SK-MEL-5 (cell line): ENCODE results near the gene TEX29. TPM values are rescaled to one million over a fixed set of nuclear protein-coding genes. Genes with fewer than 3 reads are reported as not detected.
A peak's percentile ranks its signal among the peaks of the same experiment; 100 is the strongest.

ENCODE experiments used
- DNase-seq: peaks from one replicate; pipeline ENCODE4 v3.0.0-alpha.2; 2016; ENCODE audit warnings: low read depth, low spot score
- in situ Hi-C: cut with HindIII; loops from 2 replicates; pipeline ENCODE4 v1.10.0; 2016; ENCODE audit warnings: low sequenced_read_pairs, high pct_unique_total_duplicates, low pct_unique_long_range_greater_than_20kb
- total RNA-seq: library from RNA; depleted of rRNA; stranded (reverse); fragments of >200 nt; shearing (Covaris generic); gene quantifications from 2 replicates; pipeline ENCODE4 v1.2.3, GENCODE V29; 2014

TEX29 gene
- total RNA-seq, 1 experiment from 2014 or later, result not detected

- in situ Hi-C loops, result no loop called here
- DNase-seq, result no peak
Measured at GRCh38 chr13:111327730-111328573, 7.5 kb downstream of the TEX29 start.

DNA sequence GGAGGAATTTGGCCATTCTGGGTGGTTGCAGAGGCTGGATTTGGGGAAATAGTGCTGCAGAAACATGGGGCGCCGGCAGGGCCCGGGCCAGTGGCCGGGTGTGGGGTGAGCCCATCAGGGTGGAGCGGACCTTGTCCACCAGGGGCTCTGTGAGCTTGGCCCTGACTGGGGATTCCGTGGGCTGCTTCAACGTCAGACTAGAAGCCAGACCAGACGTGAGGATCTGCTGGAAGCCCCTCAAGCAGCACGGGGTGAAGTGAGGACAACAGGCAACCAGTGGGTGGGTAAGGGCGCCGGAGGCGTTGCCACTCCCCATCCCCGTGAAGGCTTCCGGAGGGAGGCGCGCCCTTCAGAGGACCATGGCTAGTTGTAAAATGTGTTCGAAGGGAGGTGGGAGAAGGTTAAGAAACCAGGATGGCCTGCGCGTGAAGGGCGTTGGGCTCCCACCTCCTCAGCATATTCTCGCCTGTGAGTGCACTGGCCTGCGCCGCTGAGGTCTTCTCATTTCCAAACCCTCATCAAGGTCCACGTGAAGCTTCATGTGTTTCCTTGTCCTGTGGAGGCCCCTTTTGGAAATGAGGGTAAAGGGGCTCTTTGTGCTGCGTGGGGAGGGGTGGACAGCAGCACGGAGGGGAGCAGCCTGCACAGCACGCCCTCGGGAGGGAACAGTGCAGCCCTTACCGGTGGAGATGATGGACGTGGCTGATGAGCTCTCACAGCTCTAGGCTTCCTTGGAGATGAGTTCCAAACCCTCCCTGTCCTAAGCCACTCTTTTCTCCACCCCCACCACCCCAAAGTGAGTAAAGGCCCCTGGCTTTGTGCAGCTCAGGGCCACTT lies 8.3 kb downstream of the TEX29 start:
- in situ Hi-C loops, result no loop called here
- DNase-seq, result no peak

DNA sequence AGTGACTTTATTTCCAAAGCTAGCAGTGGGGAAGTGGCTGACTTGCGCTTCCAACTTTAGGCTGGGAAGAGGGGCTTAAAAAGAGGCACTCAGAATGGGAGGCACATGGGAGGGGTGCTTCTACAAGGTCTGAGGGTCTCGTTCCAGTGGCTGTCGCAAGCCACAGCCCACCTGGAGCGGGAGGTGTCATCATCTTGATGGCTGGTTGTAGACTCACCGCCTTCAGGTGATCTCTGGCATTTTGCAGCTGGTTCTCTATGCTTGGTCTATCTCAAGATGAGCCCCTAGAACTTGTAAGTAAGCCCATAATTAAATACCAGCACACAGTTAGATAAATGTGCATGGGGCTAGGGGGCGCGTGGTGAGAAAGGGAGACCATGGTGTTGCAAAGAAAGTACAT lies 9.2 kb downstream of the TEX29 start:
- no peak for DNase-seq
- in situ Hi-C loops, result no loop called here

DNA sequence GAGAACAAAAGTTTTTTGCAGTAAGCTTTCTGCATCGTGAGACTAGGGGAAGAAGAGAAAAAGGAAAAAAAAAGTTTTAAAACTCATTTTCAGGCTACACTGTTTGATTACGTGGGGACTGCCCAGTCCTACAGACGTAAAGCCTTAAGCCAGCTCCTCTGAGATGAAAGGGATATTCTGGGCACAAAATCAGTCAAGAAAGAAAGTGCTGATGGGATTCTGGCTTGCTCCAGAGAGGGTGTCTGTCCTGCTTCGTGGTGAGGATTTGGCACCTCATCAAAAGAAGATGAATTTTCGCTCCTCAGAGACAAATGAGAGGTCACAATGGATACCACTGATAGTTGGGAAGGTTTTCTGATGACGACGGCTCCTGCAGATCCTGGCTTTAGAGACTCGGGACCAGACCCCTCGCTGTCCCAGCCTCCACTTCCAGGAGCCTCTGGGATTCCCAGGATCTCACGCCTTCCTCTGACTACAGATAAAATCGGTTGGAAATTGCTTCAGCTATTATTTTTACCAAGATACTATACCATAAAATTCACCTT lies 9.7 kb downstream of the TEX29 start:
- in situ Hi-C loops, result no loop called here
- no peak for DNase-seq

GRCh38 chr13:111335298-111335697 lies 14.9 kb downstream of the TEX29 start:
- no peak for DNase-seq
- in situ Hi-C loops, result no loop called here

- no peak for DNase-seq
- in situ Hi-C loops, result no loop called here
Measured at GRCh38 chr13:111336666-111337065, 16.2 kb downstream of the TEX29 start.

- in situ Hi-C loops, result no loop called here
Measured at GRCh38 chr13:111337206-111337605, 16.8 kb downstream of the TEX29 start.

GRCh38 chr13:111337741-111338140 lies 17.3 kb downstream of the TEX29 start:
- no peak for DNase-seq
- in situ Hi-C loops, result no loop called here

More at GRCh38 chr13:111337206-111337605, 16.8 kb downstream of the TEX29 start:
- no peak for DNase-seq

GRCh38 chr13:111338841-111339240 lies 18.4 kb downstream of the TEX29 start:
- no peak for DNase-seq

DNA sequence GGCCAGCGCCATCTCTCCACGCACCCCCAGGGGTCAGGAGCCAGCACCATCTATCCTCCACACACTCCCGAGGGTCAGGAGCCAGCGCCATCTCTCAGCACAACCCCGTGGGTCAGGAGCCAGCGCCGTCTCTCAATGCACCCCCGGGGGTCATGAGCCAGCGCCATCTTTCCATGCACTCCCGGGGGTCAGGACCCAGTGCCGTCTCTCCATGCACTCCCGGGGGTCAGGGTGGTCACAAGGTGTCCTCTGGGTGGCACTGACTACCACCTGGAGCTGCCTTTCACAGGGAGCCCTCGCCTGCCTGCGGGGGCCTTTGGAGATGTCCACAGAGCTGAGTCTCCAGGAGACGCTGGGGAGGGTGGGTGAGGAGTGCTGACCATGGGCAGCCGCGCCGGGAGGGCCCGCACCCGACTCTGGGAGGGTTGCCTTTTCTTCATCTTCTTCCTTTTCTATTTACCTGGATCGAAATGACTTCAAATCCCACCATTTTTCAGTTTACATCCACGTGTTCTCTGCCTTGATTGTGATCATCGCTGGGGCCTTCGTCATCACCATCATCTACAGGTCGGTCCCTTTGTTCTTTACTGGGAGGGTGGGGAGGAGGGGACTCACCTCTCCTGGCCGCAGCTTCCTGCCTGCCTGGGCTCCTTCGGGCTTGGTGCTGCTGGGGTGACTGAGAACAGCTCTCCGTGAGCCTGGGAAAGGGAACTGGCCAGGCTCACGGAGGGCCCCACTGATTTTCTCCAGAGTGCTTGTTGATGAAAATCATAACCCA lies 19.1 kb downstream of the TEX29 start:
- no peak for DNase-seq
- in situ Hi-C loops, result no loop called here

More at GRCh38 chr13:111338841-111339240, 18.4 kb downstream of the TEX29 start:
- in situ Hi-C loops, result no loop called here

- in situ Hi-C loops, result no loop called here
- DNase-seq, result no peak
Measured at GRCh38 chr13:111341886-111342285, 21.4 kb downstream of the TEX29 start.

DNA sequence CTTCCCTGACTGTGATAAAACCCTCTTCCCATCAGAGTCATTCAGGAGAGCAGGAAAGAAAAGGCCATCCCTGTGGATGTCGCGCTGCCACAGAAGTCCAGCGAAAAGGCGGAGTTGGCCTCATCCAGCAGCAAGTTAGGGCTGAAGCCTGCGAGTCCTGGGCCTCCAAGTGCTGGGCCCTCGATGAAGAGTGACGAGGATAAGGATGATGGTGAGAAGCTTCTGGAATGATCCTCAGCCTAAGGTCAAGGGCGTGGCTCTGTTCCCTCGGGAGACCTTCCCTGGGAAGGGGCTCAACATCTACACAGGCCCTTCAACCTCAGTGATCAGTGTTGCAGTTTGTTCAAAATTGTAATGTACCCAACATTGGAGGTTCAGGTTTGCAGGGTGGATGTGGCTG lies 22.3 kb downstream of the TEX29 start:
- in situ Hi-C loops, result no loop called here
- no peak for DNase-seq

GRCh38 chr13:111343186-111343805 lies 22.9 kb downstream of the TEX29 start:
- in situ Hi-C loops, result no loop called here
- no peak for DNase-seq

- in situ Hi-C loops, result no loop called here
- peak; percentile 27 for DNase-seq
Measured at GRCh38 chr13:111344471-111345191, 24.2 kb downstream of the TEX29 start.

DNA sequence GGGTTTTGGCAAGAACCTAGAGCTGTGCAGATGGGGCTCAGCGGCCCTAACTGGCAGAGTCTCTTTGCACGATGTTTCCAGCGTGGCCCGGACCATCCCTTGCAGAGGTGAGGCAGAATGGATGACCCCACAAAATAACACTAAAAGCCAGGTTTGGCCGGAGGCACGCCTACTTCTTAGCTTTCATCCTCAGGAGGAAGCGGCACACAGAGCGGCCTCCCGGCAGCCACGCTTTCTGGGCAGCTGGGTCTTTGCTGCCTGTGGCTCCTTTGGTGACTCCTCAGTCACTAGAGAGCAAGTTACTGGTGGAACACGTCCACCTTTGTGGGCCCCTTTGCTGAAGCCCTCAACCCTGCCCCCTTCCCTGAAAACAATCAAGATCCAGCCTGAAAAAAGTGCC lies 25.2 kb downstream of the TEX29 start:
- in situ Hi-C loops, result no loop called here
- no peak for DNase-seq

- in situ Hi-C loops, result no loop called here
- no peak for DNase-seq
Measured at GRCh38 chr13:111346101-111346680, 25.7 kb downstream of the TEX29 start.
